HG03196 (cell line): ENCODE results near the gene PEX11B.
A peak's percentile ranks its signal among the peaks of the same experiment; 100 is the strongest.

Source experiments
- ATAC-seq: cut with Tn5 transposase; IDR thresholded peaks from one replicate; pipeline ENCODE4 v1.9.1; 2021; ENCODE audit not compliant: unreplicated experiment

The PEX11B gene, protein sequence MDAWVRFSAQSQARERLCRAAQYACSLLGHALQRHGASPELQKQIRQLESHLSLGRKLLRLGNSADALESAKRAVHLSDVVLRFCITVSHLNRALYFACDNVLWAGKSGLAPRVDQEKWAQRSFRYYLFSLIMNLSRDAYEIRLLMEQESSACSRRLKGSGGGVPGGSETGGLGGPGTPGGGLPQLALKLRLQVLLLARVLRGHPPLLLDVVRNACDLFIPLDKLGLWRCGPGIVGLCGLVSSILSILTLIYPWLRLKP

GRCh38 chr1:145918144-145918991 is at the start of gene PEX11B:
Gene PEX11B, minus strand, starts transcription at chr1:145918717. Its CDS starts 29 bp downstream, at chr1:145918688.
- ATAC-seq, result peak; percentile 74

DNA sequence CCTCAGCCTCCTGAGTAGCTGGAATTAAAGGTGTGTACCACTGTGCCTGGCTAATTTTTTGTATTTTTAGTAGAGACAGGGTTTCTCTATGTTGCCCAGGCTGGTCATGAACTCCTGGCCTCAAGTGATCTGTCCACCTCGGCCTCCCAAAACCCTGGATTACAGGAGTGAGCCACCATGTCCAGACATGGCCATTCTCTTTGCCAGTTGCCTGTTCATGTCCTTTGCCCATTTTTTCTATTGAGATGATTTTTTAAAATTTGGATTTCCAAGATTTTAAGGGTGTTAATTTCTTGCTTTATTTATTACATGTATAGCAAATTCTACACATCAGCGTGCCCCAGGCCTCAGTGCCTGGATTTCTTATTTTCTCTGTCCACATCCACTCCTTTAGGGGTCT is 48.8 kb upstream of the PEX11B start:
- ATAC-seq, result no peak

DNA sequence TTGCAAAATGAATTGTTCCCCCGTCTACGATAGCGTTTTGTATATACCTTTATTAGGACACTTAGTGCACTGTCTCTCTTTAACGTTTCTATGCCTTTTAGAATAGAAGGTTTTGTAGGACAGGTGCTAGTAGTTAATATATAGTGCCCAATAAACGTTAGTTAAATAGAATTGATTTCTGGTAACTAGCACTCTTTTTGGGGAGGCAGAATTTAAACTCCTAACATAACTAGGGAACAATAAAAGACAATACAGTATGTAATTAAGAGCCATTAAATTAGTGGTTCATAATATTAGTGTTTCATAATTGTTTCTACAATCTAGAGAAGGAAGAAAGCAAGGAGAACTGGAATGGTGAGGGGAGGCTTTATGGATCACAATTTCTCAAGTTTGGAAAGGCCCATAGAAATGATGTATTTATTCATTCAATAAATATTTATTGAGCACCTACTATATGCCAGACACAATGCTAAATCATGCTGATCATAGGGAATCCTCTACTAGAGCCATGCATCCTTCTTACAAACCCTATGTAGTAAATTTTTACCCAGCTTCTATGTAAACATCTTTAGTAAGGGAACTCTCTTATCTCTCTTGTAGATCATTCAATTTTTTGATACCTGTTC is 46.7 kb upstream of the PEX11B start:
- no peak for ATAC-seq

DNA sequence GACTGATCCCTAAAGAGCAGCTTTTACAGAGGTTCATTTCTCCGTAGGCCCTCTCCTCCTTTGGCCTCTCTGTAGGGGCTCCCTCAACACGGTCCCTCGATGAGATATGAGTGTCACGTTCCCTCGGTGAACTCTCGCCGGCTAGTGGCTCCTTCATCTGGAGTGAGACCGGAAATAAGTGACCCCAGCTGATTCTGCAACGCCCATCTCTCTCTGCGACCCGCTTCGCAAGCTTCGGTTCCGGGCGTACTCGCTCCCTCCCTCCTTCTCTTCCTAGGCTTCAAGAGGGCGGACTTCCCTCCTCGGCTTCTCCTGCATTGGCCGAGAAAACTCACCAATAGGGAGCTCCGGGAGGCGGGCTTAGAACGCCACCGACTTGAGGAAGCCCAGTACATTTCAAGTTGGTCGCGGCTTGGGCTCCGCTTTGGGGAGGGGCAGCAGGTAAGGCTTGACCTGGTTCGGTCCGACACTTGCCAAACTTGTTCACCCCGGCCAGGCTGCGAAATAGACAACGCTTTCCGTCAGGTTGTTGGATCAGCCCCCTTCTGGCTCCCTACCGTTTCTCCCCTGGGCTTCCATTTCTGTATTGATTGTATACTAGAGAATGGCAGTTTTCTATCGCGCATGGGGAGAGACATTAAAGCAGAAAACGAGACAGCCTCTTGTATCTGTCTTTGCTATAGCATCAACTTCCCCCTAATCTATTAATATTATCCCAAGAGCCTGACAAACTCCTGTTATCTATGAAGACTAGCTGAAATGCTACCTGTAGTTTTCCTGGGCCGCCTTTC is 46.0 kb upstream of the PEX11B start, which contains the start of the genes ANKRD34A and POLR3GL:
Gene ANKRD34A (minus strand): TSS at position 248 of the 791 bp plus-strand sequence. CDS start 2,816 bp downstream, outside the sequence.
Gene POLR3GL (plus strand): TSS at position 363 of the 791 bp plus-strand sequence. CDS start 10,176 bp downstream, outside the sequence.
- ATAC-seq, result peak; percentile 89

GRCh38 chr1:145963265-145964019 is 44.9 kb upstream of the PEX11B start:
- no peak for ATAC-seq

DNA sequence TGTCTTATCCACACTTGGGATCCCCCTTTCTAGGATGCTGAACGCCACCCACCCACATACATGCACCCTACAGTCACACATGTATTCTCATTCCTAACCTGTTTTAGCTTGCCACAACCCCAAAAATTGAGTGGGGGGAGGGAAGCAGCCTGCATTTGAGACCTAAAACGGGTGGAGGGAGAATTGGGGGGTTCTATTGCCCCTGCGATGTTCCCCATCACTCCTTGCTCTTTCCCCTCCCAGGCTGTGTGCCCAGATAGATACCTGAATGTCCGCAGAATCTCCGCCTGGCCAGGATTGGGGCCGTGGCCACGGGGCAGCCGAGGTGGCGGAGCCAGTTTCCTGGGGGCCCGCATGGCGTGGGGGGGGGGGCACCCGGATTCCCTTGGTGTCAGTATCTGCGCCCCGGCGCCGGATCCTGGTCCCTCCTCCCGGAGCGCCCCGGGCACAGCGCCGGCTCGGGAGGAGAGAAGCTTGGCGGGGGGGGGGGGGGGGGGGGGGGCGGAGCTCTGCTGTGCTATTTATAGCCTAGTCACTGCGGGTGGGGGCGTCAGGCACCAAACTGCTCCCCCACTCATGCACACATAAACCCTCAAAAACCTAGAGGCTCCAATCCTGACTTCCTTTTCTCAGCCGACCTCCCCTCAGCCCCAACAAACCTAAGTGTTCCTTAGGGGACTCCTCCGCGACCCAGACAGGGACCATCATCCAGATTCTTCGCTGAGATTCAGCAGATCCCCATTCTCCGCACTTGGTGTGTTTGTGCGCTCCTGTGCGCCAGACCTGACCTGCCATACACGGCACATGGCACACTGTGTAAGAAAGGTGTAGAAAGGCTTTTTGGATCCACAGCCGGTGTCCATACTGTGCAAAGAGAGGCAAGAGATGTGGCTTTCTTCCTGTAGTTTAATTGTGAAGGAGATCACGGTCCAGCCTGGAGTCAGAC is 43.9 kb upstream of the PEX11B start:
- ATAC-seq, result no peak

DNA sequence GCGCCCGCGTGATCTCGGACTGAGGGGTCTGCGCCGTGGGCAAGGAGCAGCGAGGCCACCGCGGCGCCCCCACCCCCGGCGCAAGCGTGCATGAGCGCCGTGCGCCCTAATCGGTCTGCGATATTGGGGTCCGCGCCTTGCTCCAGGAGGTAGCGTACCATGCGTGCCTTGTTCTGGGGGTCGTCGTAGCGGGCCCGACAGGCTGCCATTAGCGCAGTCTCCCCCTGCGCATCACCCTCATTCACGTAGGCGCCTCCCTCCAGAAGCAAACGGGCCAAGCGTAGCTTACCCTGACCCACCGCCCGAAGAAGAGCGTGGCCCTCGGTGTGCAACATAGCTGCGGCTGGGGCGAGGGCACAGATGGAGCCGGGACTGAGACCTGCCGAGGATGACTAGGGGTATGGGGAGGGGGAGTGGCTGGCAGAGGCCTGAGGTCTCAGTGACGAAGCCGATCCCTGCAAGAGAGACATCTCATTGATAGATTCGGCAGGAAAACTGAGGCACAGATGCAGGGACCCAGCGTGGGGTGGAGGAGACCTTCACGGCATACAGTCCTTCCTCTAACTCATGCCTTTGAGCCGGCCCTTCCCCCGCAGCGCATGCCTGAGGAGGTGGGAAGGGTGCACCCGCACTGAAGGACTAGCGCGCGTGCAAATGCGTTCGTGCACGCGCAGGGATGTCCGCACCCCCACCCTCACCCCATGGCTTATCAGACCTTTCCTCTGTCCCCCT is 43.1 kb upstream of the PEX11B start:
- no peak for ATAC-seq

DNA sequence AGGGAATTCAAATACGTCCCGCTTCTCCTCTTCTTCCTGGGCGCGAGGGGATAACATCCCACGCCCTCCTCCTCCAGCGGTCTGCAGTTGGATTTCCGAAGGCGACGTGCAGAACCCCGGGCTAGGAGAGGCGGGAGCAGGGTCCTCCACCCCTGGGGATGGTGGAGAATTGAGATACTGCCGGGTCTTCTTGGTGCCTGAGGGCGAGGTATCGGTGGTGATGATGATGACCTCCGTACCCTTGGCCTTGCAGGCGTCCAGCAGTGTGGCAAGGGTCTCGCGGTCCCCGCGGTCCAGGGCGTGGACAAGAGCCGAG is 42.5 kb upstream of the PEX11B start:
- no peak for ATAC-seq

- ATAC-seq, result no peak
Observed at GRCh38 chr1:145960468-145961108, 42.1 kb upstream of the PEX11B start.

DNA sequence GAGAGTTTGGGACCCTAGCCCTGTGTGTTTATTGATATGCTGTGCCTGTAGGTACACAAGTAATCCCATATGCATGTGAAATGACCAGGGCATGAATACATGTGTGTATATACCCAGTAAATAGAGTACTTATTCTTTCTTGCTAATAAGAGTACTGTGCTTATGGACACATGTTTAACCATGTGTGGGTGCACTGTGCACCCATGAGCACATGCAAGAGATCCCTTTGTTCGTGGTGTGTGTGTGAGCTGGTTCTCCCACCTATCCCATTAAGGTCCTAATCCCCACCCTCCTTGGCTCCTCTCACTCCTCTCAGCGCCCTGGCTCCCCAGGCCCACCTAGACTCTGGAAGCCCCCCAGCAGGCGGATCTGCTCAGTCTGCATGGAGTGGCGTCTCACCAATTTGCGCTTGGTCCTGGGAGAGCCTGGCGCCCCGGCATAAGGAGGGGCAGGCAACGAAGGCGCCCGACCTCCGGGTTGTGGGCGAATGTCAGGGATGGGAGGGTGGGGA is 41.5 kb upstream of the PEX11B start:
- no peak for ATAC-seq

- no peak for ATAC-seq
Observed at GRCh38 chr1:145959333-145959732, 40.8 kb upstream of the PEX11B start.

DNA sequence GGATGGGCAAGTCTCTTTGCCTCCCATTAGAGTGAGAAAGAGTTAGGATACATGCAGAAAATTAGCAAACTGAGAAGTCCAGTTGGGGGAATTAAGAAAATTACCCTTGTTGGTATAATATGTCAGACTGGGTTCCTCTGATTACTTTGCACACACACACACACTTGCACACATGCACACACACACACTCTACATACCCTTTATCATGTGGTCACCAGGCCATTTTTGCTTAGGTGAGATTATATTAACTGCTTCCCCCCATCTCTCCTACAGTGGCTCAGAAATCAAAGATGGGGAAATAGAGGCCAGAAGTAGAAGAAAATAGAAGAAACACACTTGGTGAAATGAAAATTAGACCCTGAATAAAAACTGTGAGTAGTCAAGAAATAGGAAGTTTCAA is 40.2 kb upstream of the PEX11B start:
- ATAC-seq, result no peak

DNA sequence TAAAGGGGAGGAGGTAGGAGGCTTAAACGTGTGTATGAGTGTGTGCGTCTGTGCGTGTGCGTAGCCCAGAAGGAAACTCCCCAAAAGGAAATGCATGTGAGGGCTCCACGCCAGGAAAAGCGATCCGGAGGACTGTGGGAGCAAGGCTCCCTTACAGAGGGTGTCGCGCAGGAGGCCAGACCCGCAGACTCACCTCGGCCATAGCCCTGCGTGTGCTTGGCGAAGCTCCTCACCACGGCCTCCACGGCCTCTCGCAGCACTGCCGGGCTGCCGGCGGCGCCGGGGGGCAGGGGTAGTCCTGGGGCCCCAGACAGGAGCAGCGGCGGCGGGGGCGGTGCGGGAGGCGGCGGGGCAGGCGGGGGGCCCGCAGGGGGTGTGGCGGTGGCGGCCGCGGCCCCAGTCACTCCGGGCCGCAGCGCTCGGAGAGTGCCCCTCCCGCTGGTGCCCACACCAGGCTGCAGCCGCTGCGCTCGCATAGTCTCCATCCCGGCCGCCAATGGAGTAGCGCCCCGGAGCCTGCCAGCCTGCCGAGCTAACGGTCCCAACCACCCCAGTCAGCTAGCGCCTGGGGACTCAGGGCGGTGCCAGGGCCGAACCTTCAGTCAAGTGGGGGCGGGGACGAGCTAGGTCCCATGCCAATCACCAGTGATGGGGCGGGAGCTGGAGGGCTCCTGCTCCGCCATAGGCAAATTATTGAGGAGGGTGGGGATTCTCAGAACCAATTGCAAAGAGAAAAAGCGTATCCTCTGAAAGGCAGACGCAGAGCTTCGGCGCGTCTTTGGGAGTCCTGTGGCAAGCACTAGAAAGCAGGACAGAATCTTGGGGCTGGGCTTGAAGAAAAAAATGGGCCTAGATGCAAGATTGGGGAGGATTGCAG is 39.2 kb upstream of the PEX11B start, which contains the start of gene LIX1L:
Gene LIX1L (minus strand): TSS at position 575 of the 877 bp plus-strand sequence. CDS start 90 bp downstream, at position 485.
- peak; percentile 83 for ATAC-seq

DNA sequence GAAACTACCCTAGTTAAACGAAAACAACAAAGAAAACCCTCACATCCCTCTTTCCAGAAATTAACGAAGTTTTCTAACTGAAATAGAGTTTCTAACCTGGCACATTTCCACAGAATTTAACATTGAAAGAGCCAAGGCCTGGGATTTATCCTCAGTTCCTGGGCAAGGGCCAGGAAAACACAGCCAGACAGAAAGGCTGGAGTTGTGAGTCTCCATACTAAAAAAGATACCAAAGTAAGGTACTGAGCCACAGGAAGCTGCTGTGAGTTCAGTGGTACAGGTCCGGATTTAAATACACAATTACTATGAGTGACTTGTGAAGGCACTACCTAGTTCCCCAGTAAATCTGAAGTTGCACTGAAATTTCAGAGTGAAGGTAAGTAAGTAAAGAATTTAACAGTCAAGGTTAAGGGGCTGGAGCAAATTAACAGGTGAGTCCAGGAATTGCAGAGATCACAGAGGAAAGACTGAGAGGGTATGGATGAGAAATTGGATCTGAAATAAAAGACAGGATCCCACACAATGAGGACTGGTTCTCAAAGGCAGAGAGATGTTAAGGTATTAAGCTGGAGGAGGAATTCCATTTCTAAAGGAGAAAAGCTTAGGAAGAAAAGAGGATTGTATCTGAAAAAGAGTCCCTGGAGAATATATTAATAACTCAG is 38.4 kb upstream of the PEX11B start:
- no peak for ATAC-seq

DNA sequence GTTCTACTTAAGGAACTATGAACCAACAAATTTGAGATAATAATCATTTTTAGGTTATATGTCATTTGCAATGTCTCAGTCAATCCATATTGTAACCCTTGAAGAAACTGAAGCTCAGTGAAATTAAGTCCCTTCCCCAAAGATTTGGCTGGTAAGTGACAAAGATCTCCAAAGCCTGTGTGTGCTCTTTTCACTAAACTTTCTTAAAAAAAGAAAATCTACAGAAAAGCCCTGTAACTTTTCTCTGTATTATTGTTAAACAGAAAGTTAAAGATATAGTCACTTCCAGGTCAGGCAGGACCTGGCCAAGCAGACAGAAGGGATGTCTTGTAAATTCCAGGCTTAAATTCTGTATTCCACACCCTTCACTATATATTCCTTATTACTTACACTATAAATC is 37.8 kb upstream of the PEX11B start:
- ATAC-seq, result no peak

DNA sequence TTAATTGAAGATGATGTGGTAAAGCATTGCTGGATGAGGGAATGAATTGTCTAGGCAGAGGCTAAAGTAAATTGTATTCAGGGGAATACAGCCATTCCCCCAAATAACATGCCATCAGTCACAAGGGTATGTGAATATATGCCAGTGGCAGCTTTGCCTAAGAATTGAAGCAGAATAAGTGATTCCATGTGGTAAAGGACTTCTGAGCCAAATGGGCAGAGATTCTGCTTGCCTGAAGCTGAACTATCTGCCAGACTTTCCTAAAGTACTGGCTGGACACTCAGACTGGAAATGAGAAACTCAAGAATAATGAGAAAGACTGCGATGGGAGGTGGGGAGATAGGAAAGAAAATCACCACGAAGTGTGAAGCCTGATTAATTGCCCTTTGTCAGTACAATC is 36.9 kb upstream of the PEX11B start:
- no peak for ATAC-seq
